ENCODE results near the gene SLC44A2.

DNA sequence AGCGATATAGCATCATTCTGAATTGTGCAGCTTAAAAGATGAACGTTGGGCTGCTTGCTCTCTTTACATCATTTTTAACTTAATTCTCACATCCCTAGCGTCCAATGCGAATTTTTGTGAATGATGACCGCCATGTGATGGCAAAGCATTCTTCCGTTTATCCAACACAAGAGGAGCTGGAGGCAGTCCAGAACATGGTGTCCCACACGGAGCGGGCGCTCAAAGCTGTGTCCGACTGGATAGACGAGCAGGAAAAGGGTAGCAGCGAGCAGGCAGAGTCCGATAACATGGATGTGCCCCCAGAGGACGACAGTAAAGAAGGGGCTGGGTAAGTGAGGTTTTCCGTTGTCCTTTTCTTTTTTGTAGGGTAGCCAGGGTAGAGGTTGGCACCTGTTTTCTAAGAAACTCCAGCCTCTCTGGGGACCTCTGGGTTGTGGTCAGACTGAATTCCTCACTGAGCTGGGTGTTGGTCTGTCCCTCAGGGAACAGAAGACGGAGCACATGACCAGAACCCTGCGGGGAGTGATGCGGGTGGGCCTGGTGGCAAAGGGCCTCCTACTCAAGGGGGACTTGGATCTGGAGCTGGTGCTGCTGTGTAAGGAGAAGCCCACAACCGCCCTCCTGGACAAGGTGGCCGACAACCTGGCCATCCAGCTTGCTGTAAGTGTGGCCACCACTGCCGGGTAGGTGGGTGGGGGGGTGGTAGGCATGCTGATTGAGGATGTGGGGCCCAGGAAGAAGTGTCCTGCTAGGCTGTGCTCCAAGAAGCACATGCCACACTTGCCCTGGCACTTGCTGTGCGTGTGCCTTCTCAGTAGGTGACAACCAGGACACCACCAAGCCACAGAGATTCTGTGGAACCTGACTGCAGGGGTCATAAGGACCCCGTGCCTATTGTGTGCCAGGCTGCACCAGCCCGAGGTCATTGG lies 45.8 kb downstream of the SLC44A2 start:
- TF ChIP-seq CTCF (IDR thresholded peaks at IDR 0.05; ENCODE audit: insufficient read depth, low read length) (no peak), POLR2AphosphoS5 (IDR thresholded peaks at IDR 0.05; ENCODE audit: low read depth) (no peak)

Data from HL-60 (cell line).